ENCODE data around the gene MEIS3.
"Not testable (repeated sequence)": the region's sequence is repeated elsewhere in the genome, so short reads cannot be mapped to it uniquely, and the experiment has no call there.

MEIS3 gene

GRCh38 chr19:47384533-47384932 lies 34.8 kb downstream of the MEIS3 start:
- not testable (repeated sequence) for DNase-seq (ENCODE audit: low spot score)

GRCh38 chr19:47383890-47384289 lies 35.4 kb downstream of the MEIS3 start:
- not testable (repeated sequence) for DNase-seq (ENCODE audit: low spot score)

GRCh38 chr19:47381653-47382279 lies 37.6 kb downstream of the MEIS3 start:
- DNase-seq (ENCODE audit: low spot score) = peak; percentile 19

GRCh38 chr19:47381121-47381520 lies 38.2 kb downstream of the MEIS3 start:
- DNase-seq (ENCODE audit: low spot score) = no peak

GRCh38 chr19:47380559-47380958 lies 38.8 kb downstream of the MEIS3 start:
- no peak for DNase-seq (ENCODE audit: low spot score)

GRCh38 chr19:47379381-47379938 lies 39.9 kb downstream of the MEIS3 start:
- DNase-seq (ENCODE audit: low spot score) = no peak

GRCh38 chr19:47378246-47378645 lies 41.1 kb downstream of the MEIS3 start:
- DNase-seq (ENCODE audit: low spot score) = no peak

- no peak for DNase-seq (ENCODE audit: low spot score)
These were observed 41.5 kb downstream of the MEIS3 start for GRCh38 chr19:47377801-47378200.

GRCh38 chr19:47377208-47377701 lies 42.1 kb downstream of the MEIS3 start:
- DNase-seq (ENCODE audit: low spot score) = no peak

- DNase-seq (ENCODE audit: low spot score) = no peak
These were observed 42.7 kb downstream of the MEIS3 start for GRCh38 chr19:47376589-47377144.

GRCh38 chr19:47375694-47376588 lies 43.4 kb downstream of the MEIS3 start:
- DNase-seq (ENCODE audit: low spot score) = no peak

GRCh38 chr19:47374876-47375693 lies 44.2 kb downstream of the MEIS3 start:
- no peak for DNase-seq (ENCODE audit: low spot score)

- DNase-seq (ENCODE audit: low spot score) = no peak
These were observed 45.8 kb downstream of the MEIS3 start for GRCh38 chr19:47373246-47374240.

- DNase-seq (ENCODE audit: low spot score) = no peak
These were observed 46.7 kb downstream of the MEIS3 start for GRCh38 chr19:47372603-47373002.

GRCh38 chr19:47371261-47371660 lies 48.1 kb downstream of the MEIS3 start:
- no peak for DNase-seq (ENCODE audit: low spot score)

GRCh38 chr19:47370045-47370611 lies 49.2 kb downstream of the MEIS3 start:
- no peak for DNase-seq (ENCODE audit: low spot score)

GRCh38 chr19:47365455-47365854 lies 53.9 kb downstream of the MEIS3 start:
- not testable (repeated sequence) for DNase-seq (ENCODE audit: low spot score)

GRCh38 chr19:47363758-47364531 lies 55.4 kb downstream of the MEIS3 start:
- DNase-seq (ENCODE audit: low spot score) = no peak

- no peak for DNase-seq (ENCODE audit: low spot score)
These were observed 57.0 kb downstream of the MEIS3 start for GRCh38 chr19:47362321-47362720.
